ENCODE measurements around the gene HOXD1. TPM values are rescaled to one million over a fixed set of nuclear protein-coding genes. Genes with fewer than 3 reads are reported as not detected.

HOXD1 gene
- total RNA-seq, 2 donors from 2014 or later = 2.3 to 6.1 TPM

DNA sequence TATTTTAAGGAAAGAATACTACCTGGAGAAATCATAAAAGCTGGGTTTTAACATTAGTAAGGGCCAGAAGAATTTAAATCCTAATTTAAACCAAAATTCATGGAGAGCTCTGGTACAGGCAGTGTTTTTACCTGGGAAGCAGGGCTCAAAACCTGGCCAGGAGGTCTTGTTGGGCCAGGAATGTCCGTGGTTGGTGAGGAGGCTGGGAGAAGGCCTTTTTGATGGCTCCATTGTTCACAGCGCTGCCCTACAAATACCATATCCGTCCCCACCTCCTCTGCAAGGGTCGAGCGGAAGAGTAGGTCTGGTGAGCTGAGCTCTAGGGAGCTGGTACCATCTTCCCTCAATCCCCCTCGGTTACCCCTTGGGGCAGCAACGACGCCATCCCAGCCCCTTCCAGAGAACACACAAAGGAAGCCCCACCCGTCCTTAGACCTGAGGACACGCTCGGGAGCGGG lies 10.9 kb upstream of the HOXD1 start:
- Histone ChIP-seq H3K27me3 (replicated peaks; ENCODE audit: insufficient read depth) (peaks cover 28% of the 10 kb centered on the region), H3K4me3 (peak overlapping the region; percentile 16 to 17), H3K4me1 (replicated peaks) (no peaks in the 10 kb centered on the region), H3K27ac (no peak overlapping the region), H3K36me3 (no peaks in the 10 kb centered on the region), H3K9me3 (no peaks in the 10 kb centered on the region)
- DNase-seq (ENCODE audit: low spot score) = no peak
- intact Hi-C loops (cut with DNase I) = no loop called here
- WGBS = 13% methylated on average over 11 of the region's 12 CpGs
- TF ChIP-seq, protein P1, sequence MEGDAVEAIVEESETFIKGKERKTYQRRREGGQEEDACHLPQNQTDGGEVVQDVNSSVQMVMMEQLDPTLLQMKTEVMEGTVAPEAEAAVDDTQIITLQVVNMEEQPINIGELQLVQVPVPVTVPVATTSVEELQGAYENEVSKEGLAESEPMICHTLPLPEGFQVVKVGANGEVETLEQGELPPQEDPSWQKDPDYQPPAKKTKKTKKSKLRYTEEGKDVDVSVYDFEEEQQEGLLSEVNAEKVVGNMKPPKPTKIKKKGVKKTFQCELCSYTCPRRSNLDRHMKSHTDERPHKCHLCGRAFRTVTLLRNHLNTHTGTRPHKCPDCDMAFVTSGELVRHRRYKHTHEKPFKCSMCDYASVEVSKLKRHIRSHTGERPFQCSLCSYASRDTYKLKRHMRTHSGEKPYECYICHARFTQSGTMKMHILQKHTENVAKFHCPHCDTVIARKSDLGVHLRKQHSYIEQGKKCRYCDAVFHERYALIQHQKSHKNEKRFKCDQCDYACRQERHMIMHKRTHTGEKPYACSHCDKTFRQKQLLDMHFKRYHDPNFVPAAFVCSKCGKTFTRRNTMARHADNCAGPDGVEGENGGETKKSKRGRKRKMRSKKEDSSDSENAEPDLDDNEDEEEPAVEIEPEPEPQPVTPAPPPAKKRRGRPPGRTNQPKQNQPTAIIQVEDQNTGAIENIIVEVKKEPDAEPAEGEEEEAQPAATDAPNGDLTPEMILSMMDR (IDR thresholded peaks at IDR 0.05) = no peak
- TF ChIP-seq POLR2AphosphoS5 (IDR thresholded peaks at IDR 0.05) = no peak
- TF ChIP-seq POLR2A (IDR thresholded peaks at IDR 0.05) = no peak

GRCh38 chr2:176178038-176178756 lies 10.3 kb upstream of the HOXD1 start:
- no peak for DNase-seq (ENCODE audit: low spot score)
- Histone ChIP-seq H3K36me3 (no peaks in the 10 kb centered on the region), H3K9me3 (no peaks in the 10 kb centered on the region), H3K4me3 (peak overlapping the region; percentile 16 to 17), H3K4me1 (replicated peaks) (no peaks in the 10 kb centered on the region), H3K27ac (no peak overlapping the region), H3K27me3 (replicated peaks; ENCODE audit: insufficient read depth) (peaks cover 28% of the 10 kb centered on the region)
- TF ChIP-seq POLR2A (IDR thresholded peaks at IDR 0.05) (no peak), POLR2AphosphoS5 (IDR thresholded peaks at IDR 0.05) (no peak)
- TF ChIP-seq, protein P1 (IDR thresholded peaks at IDR 0.05) = no peak
- WGBS = 3% methylated on average over 41 of the region's 68 CpGs
- intact Hi-C loops (cut with DNase I) = no loop called here

DNA sequence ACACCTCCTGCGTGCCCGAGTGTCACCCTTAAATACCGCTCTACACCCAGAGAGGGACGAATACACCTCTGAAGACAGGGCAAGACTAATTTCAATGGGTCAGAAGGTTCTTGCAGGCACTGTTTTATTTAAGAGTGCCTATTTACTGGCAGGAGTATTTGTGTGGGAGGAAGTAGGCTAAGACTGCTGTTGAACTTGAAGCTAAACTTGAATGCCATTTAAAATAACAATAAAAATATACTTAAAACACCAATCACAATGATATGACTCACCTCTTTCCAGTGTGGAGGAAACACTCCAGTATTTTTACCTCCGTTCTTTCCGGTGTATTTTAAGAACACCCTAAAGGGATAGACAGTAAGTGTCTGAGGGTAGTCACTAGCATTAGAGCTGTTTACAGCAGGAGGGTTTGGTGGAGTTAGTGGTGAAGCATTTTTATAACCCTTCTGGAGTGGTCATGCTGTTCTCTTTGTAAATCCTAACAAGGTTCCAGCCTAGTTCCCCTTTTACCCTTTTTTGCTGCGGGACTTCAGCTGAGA lies 9.6 kb upstream of the HOXD1 start:
- H3K4me3 ChIP-seq = peak overlapping the region in 1 of 2 donors; percentile 16
- WGBS = 30% methylated on average over 7 of the region's 7 CpGs

GRCh38 chr2:176181551-176181950 lies 6.9 kb upstream of the HOXD1 start:
- Histone ChIP-seq H3K9me3 (no peaks in the 10 kb centered on the region), H3K36me3 (no peaks in the 10 kb centered on the region), H3K27ac (no peak overlapping the region), H3K4me3 (no peak overlapping the region), H3K27me3 (replicated peaks; ENCODE audit: insufficient read depth) (peaks cover 10% of the 10 kb centered on the region), H3K4me1 (replicated peaks) (no peaks in the 10 kb centered on the region)
- intact Hi-C loops (cut with DNase I) = no loop called here
- TF ChIP-seq, protein P1 (IDR thresholded peaks at IDR 0.05) = no peak
- TF ChIP-seq POLR2AphosphoS5 (IDR thresholded peaks at IDR 0.05) = no peak
- no peak for TF ChIP-seq POLR2A (IDR thresholded peaks at IDR 0.05)
- no peak for DNase-seq (ENCODE audit: low spot score)
- WGBS = 78% methylated on average over 3 of the region's 3 CpGs

More for the DNA sequence above, 9.6 kb upstream of the HOXD1 start:
- no peak for TF ChIP-seq POLR2AphosphoS5 (IDR thresholded peaks at IDR 0.05)
- TF ChIP-seq, protein P1 (IDR thresholded peaks at IDR 0.05) = no peak
- no peak for TF ChIP-seq POLR2A (IDR thresholded peaks at IDR 0.05)
- no peak for DNase-seq (ENCODE audit: low spot score)
- H3K36me3 ChIP-seq = no peaks in the 10 kb centered on the region
- H3K9me3 ChIP-seq = no peaks in the 10 kb centered on the region
- intact Hi-C loops (cut with DNase I) = no loop called here
- H3K4me1 ChIP-seq (replicated peaks) = no peaks in the 10 kb centered on the region
- H3K27ac ChIP-seq = no peak overlapping the region
- peaks cover 28% of the 10 kb centered on the region for H3K27me3 ChIP-seq (replicated peaks; ENCODE audit: insufficient read depth)

- peaks cover 10% of the 10 kb centered on the region for H3K27me3 ChIP-seq (replicated peaks; ENCODE audit: insufficient read depth)
- H3K36me3 ChIP-seq = no peaks in the 10 kb centered on the region
- TF ChIP-seq POLR2A (IDR thresholded peaks at IDR 0.05) (no peak), POLR2AphosphoS5 (IDR thresholded peaks at IDR 0.05) (no peak)
- TF ChIP-seq, protein P1 (IDR thresholded peaks at IDR 0.05) = no peak
- H3K4me3 ChIP-seq = no peak overlapping the region
- H3K9me3 ChIP-seq = no peaks in the 10 kb centered on the region
- no peak overlapping the region for H3K27ac ChIP-seq
- intact Hi-C loops (cut with DNase I) = no loop called here
- 88% methylated on average over 3 of the region's 3 CpGs for WGBS
- no peak for DNase-seq (ENCODE audit: low spot score)
- H3K4me1 ChIP-seq (replicated peaks) = no peaks in the 10 kb centered on the region
Observed at GRCh38 chr2:176182671-176183070, 5.8 kb upstream of the HOXD1 start.

All from prostate gland (tissue), 2 donors.